HepG2 (cell line): ENCODE results near the gene DHX32. TPM values are rescaled to one million over a fixed set of nuclear protein-coding genes. Genes with fewer than 3 reads are reported as not detected.

Experiments
- ATAC-seq: fragments of 200-7000 bp; cut with Tn5 transposase; 3 replicates; pipeline ENCODE4 v1.9.1; 2020; ENCODE audit warnings: mild to moderate bottlenecking, moderate library complexity
- BruUV-seq: library from RNA; stranded (reverse); fragments of 400-500 nt; replicated peaks from 2 replicates; lab custom pipeline; 2021; lab: Mats Ljungman, UMichigan
- CTCF ChIA-PET: fragments of 300-600 bp; formaldehyde crosslinking; extraction: SDS; loops from one replicate; lab custom pipeline; 2021; ENCODE audit warnings: low total read pairs, inconsistent platforms, low intra/inter-chr PET ratio; lab: Yijun Ruan, JAX
- POLR2A ChIA-PET: fragments of 350-600 bp; sonication (Branson Sonifier 250); formaldehyde crosslinking; loops from one replicate; lab custom pipeline; 2020; ENCODE audit warnings: antibody characterized with exemption, inconsistent platforms; lab: Yijun Ruan, JAX
- DNase-seq: peaks from one replicate; pipeline ENCODE4 v3.0.0-alpha.2; 2015; ENCODE audit warnings: low spot score
- FAIRE-seq: peaks from 3 replicates; lab custom pipeline; 2011; peaks lifted over from hg19 to GRCh38; lab: Jason Lieb, UNC
- H2AFZ ChIP-seq: one replicate; pipeline ENCODE4 v1.6.1; 2011; ENCODE audit warnings: low read length, inconsistent platforms
- H3K27ac ChIP-seq: fragments of 300-600 bp; 3 replicates; pipeline ENCODE4 v1.8.0; 2011; ENCODE audit warnings: mixed run types, mild to moderate bottlenecking, mixed read lengths, low read length, inconsistent platforms; ENCODE audit not compliant: insufficient read depth; ENCODE audit errors: extremely low read length
- H3K27me3 ChIP-seq, 2 experiments: fragments of 200-600 bp in 1 of 2; 2 replicates in 1 of 2; 3 replicates in 1 of 2; pipeline versions ENCODE4 v1.6.0 to v1.8.0; 2011; ENCODE audit warnings: low read length in 2 of 2, mild to moderate bottlenecking in 2 of 2, moderate library complexity in 2 of 2, inconsistent platforms in 1 of 2; ENCODE audit not compliant: insufficient read depth in 2 of 2, control insufficient read depth in 1 of 2
- H3K36me3 ChIP-seq, 2 experiments: fragments of 200-600 bp in 1 of 2; replicated peaks in 1 of 2; 2 replicates in 1 of 2; 3 replicates in 1 of 2; pipeline versions ENCODE4 v1.5.1 to v1.8.0; 2011; ENCODE audit warnings: low read length in 2 of 2, inconsistent platforms in 1 of 2; ENCODE audit not compliant: insufficient read depth in 2 of 2, control insufficient read depth in 1 of 2
- H3K4me1 ChIP-seq: 2 replicates; pipeline ENCODE4 v1.5.1; 2012; ENCODE audit warnings: low read length, inconsistent platforms; ENCODE audit not compliant: insufficient read depth
- H3K4me2 ChIP-seq: 2 replicates; pipeline ENCODE4 v1.6.0; 2011; ENCODE audit warnings: low read depth, low read length, inconsistent platforms
- H3K4me3 ChIP-seq, 3 experiments: fragments of 200-600 bp in 1 of 3; sonication (generic), shearing (Covaris generic) in 1 of 3; replicated peaks in 1 of 3; 2 replicates each; pipeline ENCODE4 v1.5.1; 2011 to 2016; ENCODE audit warnings: low read length in 3 of 3, inconsistent platforms in 2 of 3, low read depth in 2 of 3, mild to moderate bottlenecking in 2 of 3, control low read depth in 1 of 3, mixed read lengths in 1 of 3; ENCODE audit not compliant: insufficient read depth in 1 of 3
- H3K79me2 ChIP-seq: one replicate; pipeline ENCODE4 v1.6.1; 2011; ENCODE audit warnings: low read length, inconsistent platforms; ENCODE audit not compliant: insufficient read depth
- H3K9ac ChIP-seq: 2 replicates; pipeline ENCODE4 v1.6.0; 2011; ENCODE audit warnings: mild to moderate bottlenecking, low read depth, low read length, inconsistent platforms; ENCODE audit not compliant: insufficient read depth
- H3K9me3 ChIP-seq: 2 replicates; pipeline ENCODE4 v1.5.1; 2012; ENCODE audit warnings: mild to moderate bottlenecking, low read length
- H4K20me1 ChIP-seq: 2 replicates; pipeline ENCODE4 v1.6.0; 2011; ENCODE audit warnings: inconsistent platforms, mild to moderate bottlenecking, low read length, moderate library complexity; ENCODE audit not compliant: insufficient read depth
- NFATC3 ChIP-seq: sonication (generic); formaldehyde crosslinking; IDR thresholded peaks from 2 replicates; pipeline ENCODE4 v1.5.1; 2020; ENCODE audit warnings: mild to moderate bottlenecking, missing genetic modification reagents
- SIX1 ChIP-seq: sonication (generic); formaldehyde crosslinking; IDR thresholded peaks from 2 replicates; pipeline ENCODE4 v1.4.0; 2020; ENCODE audit warnings: missing genetic modification reagents, borderline replicate concordance
- ZMYM2 ChIP-seq: sonication (generic); formaldehyde crosslinking; IDR thresholded peaks from 2 replicates; pipeline ENCODE4 v1.8.0; 2022; ENCODE audit warnings: mild to moderate bottlenecking, missing genetic modification reagents
- ZNF24 ChIP-seq: fragments of 450-650 bp; IDR thresholded peaks from 2 replicates; pipeline ENCODE4 v1.6.1; 2017; ENCODE audit warnings: antibody characterized with exemption, mild to moderate bottlenecking
- ZNF816 ChIP-seq: sonication (generic); formaldehyde crosslinking; IDR thresholded peaks from 2 replicates; pipeline ENCODE4 v1.8.0; 2022; ENCODE audit warnings: missing genetic modification reagents, mild to moderate bottlenecking, borderline replicate concordance
- WGBS: methylation state at CpG from one replicate; pipeline ENCODE4 v1.1.6; 2017; ENCODE audit warnings: low lambda C conversion rate; 5-methylcytosine and 5-hydroxymethylcytosine counted together
- in situ Hi-C: cut with HindIII; loops from 2 replicates; pipeline ENCODE4 v1.10.0; 2017; ENCODE audit warnings: low pct_unique_long_range_greater_than_20kb; ENCODE audit not compliant: extremely low pct_ligation_motif_present
- intact Hi-C: fragments of 100-400 bp; cut with micrococcal nuclease; formaldehyde crosslinking; loops from one replicate; pipeline ENCODE4 v1.10.0; 2022; ENCODE audit not compliant: unreplicated experiment
- polyA plus RNA-seq, 8 experiments: library from polyadenylated mRNA; depleted of rRNA in 3 of 8; stranded (reverse) in 7 of 8; unstranded in 1 of 8; fragments of >200 nt; fragmentation: Illumina TruSeq in 4 of 8; extraction: Trizol in 4 of 8; gene quantifications; 2 replicates each; pipeline versions ENCODE4 v1.2.1 to v1.2.3, GENCODE V29; 2011 to 2016; ENCODE audit warnings: low read depth in 4 of 8, missing spikeins in 1 of 8, mixed read lengths in 1 of 8; ENCODE audit not compliant: insufficient read depth in 1 of 8
- total RNA-seq, 5 experiments: library from RNA; depleted of rRNA; stranded (reverse); fragments of >200 nt; fragmentation: Illumina TruSeq; extraction: Trizol; gene quantifications; 2 replicates each; pipeline ENCODE4 v1.2.3, GENCODE V29; 2016; ENCODE audit warnings: low read depth in 1 of 5
- TF ChIP-seq, protein P1 (sequence below): sonication (generic); formaldehyde crosslinking; IDR thresholded peaks from 2 replicates; pipeline ENCODE4 v1.8.0; 2022; ENCODE audit warnings: missing genetic modification reagents, mild to moderate bottlenecking, borderline replicate concordance
- TF ChIP-seq, protein P2 (sequence below): sonication (generic); formaldehyde crosslinking; IDR thresholded peaks from 2 replicates; pipeline ENCODE4 v1.4.0; 2020; ENCODE audit warnings: low read depth, missing genetic modification reagents
- TF ChIP-seq, protein P3 (sequence below): fragments of 450-650 bp; IDR thresholded peaks from 2 replicates; pipeline ENCODE4 v1.6.1; 2016
- TF ChIP-seq, protein P4 (sequence below): sonication (generic); formaldehyde crosslinking; IDR thresholded peaks from 2 replicates; pipeline ENCODE4 v1.4.0; 2020; ENCODE audit warnings: mild to moderate bottlenecking, missing genetic modification reagents, borderline replicate concordance
- TF ChIP-seq, protein P5 (sequence below), 2 experiments: sonication (generic) in 1 of 2; formaldehyde crosslinking in 1 of 2; IDR thresholded peaks; 2 replicates each; pipeline versions ENCODE4 v1.4.0 to v1.6.1; 2018 to 2020; ENCODE audit warnings: missing genetic modification reagents in 2 of 2, borderline replicate concordance in 1 of 2, low read depth in 1 of 2, mild to moderate bottlenecking in 1 of 2, missing biosample characterization in 1 of 2

DHX32 gene
- total and polyA plus RNA-seq, 2 of the 13 experiments (the other 11 are each of a cell fraction or from before 2014, with no cell fraction given) = 15.5 to 16.5 TPM

DNA sequence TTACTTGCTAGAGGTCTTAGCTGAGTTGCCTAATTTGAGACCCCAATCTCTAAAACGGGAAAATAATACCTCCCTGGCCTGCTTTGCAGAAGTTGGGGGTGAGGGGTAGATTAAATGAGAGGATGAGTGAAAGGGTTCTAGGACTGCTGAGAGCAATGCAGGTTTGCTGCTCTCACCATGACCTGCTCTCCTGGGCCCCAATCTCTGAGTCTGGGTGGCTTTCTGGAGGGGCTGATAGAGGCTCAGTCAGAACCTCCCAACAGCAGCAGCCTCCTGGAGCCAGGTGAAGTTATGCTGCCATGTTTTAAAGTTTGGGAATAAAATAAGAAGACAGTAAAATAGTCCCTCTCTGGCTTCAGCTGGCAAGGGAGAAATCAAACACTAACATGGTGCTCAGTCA is 65.3 kb downstream of the DHX32 start:
- FAIRE-seq (no peak), DNase-seq (no peak), ATAC-seq (no peak)
- no peak overlapping the region for H3K4me2 ChIP-seq
- CTCF ChIA-PET = no interaction called here
- H3K79me2 ChIP-seq = no peaks in the 10 kb centered on the region
- no peak overlapping the region for H2AFZ ChIP-seq
- intact Hi-C loops (no loop called here), in situ Hi-C loops (no loop called here)
- POLR2A ChIA-PET = no interaction called here
- no peak overlapping the region for H3K4me3 ChIP-seq
- H3K9ac ChIP-seq = no peak overlapping the region
- no TSS peak for BruUV-seq
- peaks cover 8% of the 10 kb centered on the region for H3K4me1 ChIP-seq
- H3K27me3 ChIP-seq = no peaks in the 10 kb centered on the region
- peaks cover 4 to 9% of the 10 kb centered on the region in 2 experiments; a peak in 3 of 5 replicates for H3K36me3 ChIP-seq
- no peak overlapping the region for H3K27ac ChIP-seq
- H4K20me1 ChIP-seq = no peaks in the 10 kb centered on the region
- no peaks in the 10 kb centered on the region for H3K9me3 ChIP-seq
- WGBS = 0% methylated on average over 1 of the region's 1 CpG
- TF ChIP-seq ZNF816 (no peak), SIX1 (no peak), ZMYM2 (CRISPR knock-in tag) (no peak), NFATC3 (no peak), ZNF24 (no peak)
- TF ChIP-seq, protein P1, sequence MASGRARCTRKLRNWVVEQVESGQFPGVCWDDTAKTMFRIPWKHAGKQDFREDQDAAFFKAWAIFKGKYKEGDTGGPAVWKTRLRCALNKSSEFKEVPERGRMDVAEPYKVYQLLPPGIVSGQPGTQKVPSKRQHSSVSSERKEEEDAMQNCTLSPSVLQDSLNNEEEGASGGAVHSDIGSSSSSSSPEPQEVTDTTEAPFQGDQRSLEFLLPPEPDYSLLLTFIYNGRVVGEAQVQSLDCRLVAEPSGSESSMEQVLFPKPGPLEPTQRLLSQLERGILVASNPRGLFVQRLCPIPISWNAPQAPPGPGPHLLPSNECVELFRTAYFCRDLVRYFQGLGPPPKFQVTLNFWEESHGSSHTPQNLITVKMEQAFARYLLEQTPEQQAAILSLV = no peak
- TF ChIP-seq, protein P2, sequence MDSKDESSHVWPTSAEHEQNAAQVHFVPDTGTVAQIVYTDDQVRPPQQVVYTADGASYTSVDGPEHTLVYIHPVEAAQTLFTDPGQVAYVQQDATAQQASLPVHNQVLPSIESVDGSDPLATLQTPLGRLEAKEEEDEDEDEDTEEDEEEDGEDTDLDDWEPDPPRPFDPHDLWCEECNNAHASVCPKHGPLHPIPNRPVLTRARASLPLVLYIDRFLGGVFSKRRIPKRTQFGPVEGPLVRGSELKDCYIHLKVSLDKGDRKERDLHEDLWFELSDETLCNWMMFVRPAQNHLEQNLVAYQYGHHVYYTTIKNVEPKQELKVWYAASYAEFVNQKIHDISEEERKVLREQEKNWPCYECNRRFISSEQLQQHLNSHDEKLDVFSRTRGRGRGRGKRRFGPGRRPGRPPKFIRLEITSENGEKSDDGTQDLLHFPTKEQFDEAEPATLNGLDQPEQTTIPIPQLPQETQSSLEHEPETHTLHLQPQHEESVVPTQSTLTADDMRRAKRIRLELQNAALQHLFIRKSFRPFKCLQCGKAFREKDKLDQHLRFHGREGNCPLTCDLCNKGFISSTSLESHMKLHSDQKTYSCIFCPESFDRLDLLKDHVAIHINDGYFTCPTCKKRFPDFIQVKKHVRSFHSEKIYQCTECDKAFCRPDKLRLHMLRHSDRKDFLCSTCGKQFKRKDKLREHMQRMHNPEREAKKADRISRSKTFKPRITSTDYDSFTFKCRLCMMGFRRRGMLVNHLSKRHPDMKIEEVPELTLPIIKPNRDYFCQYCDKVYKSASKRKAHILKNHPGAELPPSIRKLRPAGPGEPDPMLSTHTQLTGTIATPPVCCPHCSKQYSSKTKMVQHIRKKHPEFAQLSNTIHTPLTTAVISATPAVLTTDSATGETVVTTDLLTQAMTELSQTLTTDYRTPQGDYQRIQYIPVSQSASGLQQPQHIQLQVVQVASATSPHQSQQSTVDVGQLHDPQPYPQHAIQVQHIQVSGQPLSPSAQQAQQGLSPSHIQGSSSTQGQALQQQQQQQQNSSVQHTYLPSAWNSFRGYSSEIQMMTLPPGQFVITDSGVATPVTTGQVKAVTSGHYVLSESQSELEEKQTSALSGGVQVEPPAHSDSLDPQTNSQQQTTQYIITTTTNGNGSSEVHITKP (CRISPR knock-in tag) = no peak
- TF ChIP-seq, protein P3, sequence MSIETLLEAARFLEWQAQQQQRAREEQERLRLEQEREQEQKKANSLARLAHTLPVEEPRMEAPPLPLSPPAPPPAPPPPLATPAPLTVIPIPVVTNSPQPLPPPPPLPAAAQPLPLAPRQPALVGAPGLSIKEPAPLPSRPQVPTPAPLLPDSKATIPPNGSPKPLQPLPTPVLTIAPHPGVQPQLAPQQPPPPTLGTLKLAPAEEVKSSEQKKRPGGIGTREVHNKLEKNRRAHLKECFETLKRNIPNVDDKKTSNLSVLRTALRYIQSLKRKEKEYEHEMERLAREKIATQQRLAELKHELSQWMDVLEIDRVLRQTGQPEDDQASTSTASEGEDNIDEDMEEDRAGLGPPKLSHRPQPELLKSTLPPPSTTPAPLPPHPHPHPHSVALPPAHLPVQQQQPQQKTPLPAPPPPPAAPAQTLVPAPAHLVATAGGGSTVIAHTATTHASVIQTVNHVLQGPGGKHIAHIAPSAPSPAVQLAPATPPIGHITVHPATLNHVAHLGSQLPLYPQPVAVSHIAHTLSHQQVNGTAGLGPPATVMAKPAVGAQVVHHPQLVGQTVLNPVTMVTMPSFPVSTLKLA = no peak
- TF ChIP-seq, protein P4, sequence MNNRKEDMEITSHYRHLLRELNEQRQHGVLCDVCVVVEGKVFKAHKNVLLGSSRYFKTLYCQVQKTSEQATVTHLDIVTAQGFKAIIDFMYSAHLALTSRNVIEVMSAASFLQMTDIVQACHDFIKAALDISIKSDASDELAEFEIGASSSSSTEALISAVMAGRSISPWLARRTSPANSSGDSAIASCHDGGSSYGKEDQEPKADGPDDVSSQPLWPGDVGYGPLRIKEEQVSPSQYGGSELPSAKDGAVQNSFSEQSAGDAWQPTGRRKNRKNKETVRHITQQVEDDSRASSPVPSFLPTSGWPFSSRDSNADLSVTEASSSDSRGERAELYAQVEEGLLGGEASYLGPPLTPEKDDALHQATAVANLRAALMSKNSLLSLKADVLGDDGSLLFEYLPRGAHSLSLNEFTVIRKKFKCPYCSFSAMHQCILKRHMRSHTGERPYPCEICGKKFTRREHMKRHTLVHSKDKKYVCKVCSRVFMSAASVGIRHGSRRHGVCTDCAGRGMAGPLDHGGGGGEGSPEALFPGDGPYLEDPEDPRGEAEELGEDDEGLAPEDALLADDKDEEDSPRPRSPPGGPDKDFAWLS (CRISPR knock-in tag) = no peak
- TF ChIP-seq, protein P5, sequence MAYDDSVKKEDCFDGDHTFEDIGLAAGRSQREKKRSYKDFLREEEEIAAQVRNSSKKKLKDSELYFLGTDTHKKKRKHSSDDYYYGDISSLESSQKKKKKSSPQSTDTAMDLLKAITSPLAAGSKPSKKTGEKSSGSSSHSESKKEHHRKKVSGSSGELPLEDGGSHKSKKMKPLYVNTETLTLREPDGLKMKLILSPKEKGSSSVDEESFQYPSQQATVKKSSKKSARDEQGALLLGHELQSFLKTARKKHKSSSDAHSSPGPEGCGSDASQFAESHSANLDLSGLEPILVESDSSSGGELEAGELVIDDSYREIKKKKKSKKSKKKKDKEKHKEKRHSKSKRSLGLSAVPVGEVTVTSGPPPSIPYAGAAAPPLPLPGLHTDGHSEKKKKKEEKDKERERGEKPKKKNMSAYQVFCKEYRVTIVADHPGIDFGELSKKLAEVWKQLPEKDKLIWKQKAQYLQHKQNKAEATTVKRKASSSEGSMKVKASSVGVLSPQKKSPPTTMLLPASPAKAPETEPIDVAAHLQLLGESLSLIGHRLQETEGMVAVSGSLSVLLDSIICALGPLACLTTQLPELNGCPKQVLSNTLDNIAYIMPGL (CRISPR knock-in tag; IDR thresholded peaks at IDR 0.05; ENCODE audit: borderline replicate concordance in 1 of 2, low read depth in 1 of 2) = no peak
